Activated CD8-positive, alpha-beta memory T cell treated with anti-CD3 and anti-CD28 coated beads, Interleukin-2, amount 10 ng/mL, durations not matched to agents 7 days and 5 days (primary cell): ENCODE data around the gene GPBP1L1. TPM values are rescaled to one million over a fixed set of nuclear protein-coding genes. Genes with fewer than 3 reads are reported as not detected.

Experiments
- ATAC-seq: fragments of 150-1000 bp; cut with Tn5 transposase; one replicate; pipeline ENCODE4 v1.10.0; 2021; ENCODE audit warnings: moderate library complexity
- CTCF ChIA-PET: fragments of 350-600 bp; sonication (Branson Sonifier 250); formaldehyde crosslinking; loops from one replicate; lab custom pipeline; 2021; ENCODE audit warnings: antibody characterized with exemption; lab: Charles Lee
- DNase-seq: peaks from one replicate; pipeline ENCODE4 v3.0.0-alpha.2; 2020
- H3K27ac Mint-ChIP-seq: one replicate; pipeline ENCODE4 v1.8.0; 2021; ENCODE audit warnings: mild to moderate bottlenecking, mixed read lengths
- H3K27me3 Mint-ChIP-seq: one replicate; pipeline ENCODE4 v1.8.0; 2021; ENCODE audit warnings: mixed read lengths
- H3K36me3 Mint-ChIP-seq: one replicate; pipeline ENCODE4 v1.8.0; 2021; ENCODE audit warnings: mild to moderate bottlenecking, mixed read lengths
- H3K4me1 Mint-ChIP-seq: one replicate; pipeline ENCODE4 v1.8.0; 2021; ENCODE audit warnings: mixed read lengths
- H3K4me3 Mint-ChIP-seq: one replicate; pipeline ENCODE4 v1.8.0; 2021; ENCODE audit warnings: mild to moderate bottlenecking, moderate library complexity, mixed read lengths
- H3K9me3 Mint-ChIP-seq: one replicate; pipeline ENCODE4 v1.8.0; 2022; ENCODE audit warnings: low read depth, mixed read lengths
- total RNA-seq, 2 experiments: library from RNA; stranded (reverse); gene quantifications; one replicate each; pipeline ENCODE4 v1.2.3, GENCODE V29; 2021

Gene GPBP1L1
- total RNA-seq, 2 experiments from 2014 or later: 110 to 111 TPM

GRCh38 chr1:45673956-45674355 lies 12.4 kb downstream of the GPBP1L1 start:
- no peak for DNase-seq
- Mint-ChIP-seq H3K9me3 (no peaks in the 10 kb centered on the region), H3K36me3 (peaks cover 17% of the 10 kb centered on the region), H3K4me1 (peaks cover 13% of the 10 kb centered on the region), H3K27me3 (no peaks in the 10 kb centered on the region), H3K27ac (no peak overlapping the region), H3K4me3 (no peak overlapping the region)
- no peak for ATAC-seq
- CTCF ChIA-PET: interaction anchor here (1.5 kb wide), 1 partner anchor 12 kb away, joined by 3 read pairs; the partner anchor contains the start of gene GPBP1L1

DNA sequence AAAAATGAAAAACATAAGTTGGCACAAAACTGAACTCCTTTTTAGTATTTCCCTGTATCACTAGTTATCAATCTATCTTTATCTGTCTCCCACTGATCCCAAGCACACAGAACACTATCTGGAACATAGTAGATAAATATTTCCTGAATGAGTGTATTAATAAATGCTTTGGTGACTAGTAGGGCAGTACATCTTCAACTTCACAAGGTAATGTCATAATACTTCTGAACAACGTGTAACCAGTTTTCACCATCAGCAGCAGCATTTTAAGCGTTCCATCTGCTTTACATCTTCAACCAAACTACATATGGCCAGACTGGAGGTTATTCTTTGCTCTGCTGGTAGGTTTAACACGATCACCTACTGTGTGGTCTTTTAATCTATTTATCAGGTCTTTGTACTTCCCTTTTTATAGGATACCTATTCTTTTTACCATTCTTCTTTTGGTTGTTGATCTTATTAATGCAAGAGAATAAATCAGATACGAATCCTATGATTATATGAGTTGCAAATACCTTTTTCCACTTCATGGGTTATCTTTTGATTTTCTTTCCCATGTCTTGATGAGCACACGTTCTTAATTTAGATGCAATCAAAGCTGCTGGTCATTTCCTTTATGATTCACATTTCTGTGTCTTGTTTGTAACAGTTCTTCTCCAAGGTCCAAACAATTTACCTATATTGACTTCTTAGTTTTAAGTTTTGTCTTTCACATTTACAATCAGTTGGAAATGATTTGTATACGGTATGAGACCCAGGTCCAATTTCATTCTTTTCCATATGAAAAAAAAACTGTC lies 16.3 kb downstream of the GPBP1L1 start:
- no peaks in the 10 kb centered on the region for H3K9me3 Mint-ChIP-seq
- H3K36me3 Mint-ChIP-seq: peaks cover 29% of the 10 kb centered on the region
- peaks cover 12% of the 10 kb centered on the region for H3K4me1 Mint-ChIP-seq
- no peaks in the 10 kb centered on the region for H3K27me3 Mint-ChIP-seq
- H3K27ac Mint-ChIP-seq: no peak overlapping the region
- CTCF ChIA-PET: interaction anchor here (0.6 to 1.5 kb wide), 2 partner anchors 17 to 85 kb away, joined by 3 to 4 read pairs; partner anchors contain the start of gene GPBP1L1
- ATAC-seq (no peak), DNase-seq (no peak)
- no peak overlapping the region for H3K4me3 Mint-ChIP-seq

GRCh38 chr1:45669379-45669778 lies 17.0 kb downstream of the GPBP1L1 start:
- Mint-ChIP-seq H3K36me3 (peaks cover 27% of the 10 kb centered on the region), H3K27me3 (no peaks in the 10 kb centered on the region), H3K9me3 (no peaks in the 10 kb centered on the region), H3K27ac (no peak overlapping the region), H3K4me3 (no peak overlapping the region), H3K4me1 (peaks cover 11% of the 10 kb centered on the region)
- CTCF ChIA-PET: no interaction called here
- ATAC-seq: no peak
- no peak for DNase-seq

GRCh38 chr1:45668526-45668925 lies 17.8 kb downstream of the GPBP1L1 start:
- DNase-seq (no peak), ATAC-seq (no peak)
- Mint-ChIP-seq H3K27me3 (no peaks in the 10 kb centered on the region), H3K36me3 (peaks cover 26% of the 10 kb centered on the region), H3K4me1 (peaks cover 11% of the 10 kb centered on the region), H3K9me3 (no peaks in the 10 kb centered on the region), H3K4me3 (no peak overlapping the region), H3K27ac (no peak overlapping the region)
- CTCF ChIA-PET: no interaction called here

DNA sequence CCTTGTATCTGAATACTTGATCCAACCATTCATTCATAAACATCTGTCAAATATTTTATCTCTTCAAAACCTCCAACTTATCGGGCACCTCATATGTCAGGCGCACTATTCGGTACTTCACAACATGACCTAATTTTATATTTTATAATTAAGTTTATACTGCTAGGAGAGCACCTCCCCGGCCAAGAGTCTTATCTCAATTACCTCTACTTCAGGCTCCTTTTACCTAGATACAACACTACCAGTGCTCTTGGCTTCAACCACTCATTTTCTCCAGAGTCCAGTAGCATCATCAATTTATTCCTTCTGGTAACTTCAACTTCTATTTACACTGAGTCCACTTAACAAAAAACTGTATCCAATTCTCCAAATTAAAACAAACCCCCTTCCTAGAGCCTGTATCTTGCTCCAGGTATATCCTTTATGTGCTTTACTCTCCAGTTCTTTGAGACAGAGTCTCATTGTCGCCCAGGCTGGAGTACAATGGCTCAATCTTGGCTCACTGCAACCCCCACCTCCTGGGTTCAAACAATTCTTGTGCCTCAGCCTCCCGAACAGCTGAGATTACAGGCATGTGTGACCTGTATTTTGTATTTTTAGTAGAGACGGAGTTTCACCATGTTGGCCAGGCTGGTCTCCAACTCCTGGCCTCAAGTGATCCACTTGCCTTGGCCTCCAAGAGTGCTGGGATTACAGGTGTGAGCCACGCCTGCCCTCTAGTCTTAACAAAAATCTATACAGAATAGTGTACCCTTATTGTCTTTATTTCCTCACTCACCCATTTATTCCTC lies 18.8 kb downstream of the GPBP1L1 start:
- Mint-ChIP-seq H3K36me3 (peaks cover 20% of the 10 kb centered on the region), H3K4me3 (no peak overlapping the region), H3K9me3 (no peaks in the 10 kb centered on the region), H3K27ac (no peak overlapping the region), H3K4me1 (peaks cover 12% of the 10 kb centered on the region), H3K27me3 (no peaks in the 10 kb centered on the region)
- DNase-seq: no peak
- CTCF ChIA-PET: no interaction called here
- no peak for ATAC-seq

DNA sequence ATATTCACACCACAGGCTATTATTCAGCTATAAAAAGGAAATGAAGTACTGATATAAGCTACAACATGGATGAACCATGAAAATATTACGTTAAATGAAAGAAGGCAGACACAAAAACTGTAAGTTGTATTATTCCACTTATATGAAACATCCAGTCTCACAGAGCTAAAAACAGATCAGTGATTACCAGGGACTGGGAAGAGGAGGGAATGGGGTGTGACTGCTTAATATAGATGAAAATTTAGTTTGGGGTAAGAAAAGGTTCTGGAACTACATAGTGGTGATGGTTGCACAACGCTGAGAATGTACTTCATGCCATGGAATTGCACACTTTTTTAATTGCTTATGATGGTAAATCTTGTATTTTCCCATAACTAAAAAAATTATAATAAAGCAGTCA lies 19.5 kb downstream of the GPBP1L1 start:
- H3K27ac Mint-ChIP-seq: no peak overlapping the region
- no peaks in the 10 kb centered on the region for H3K9me3 Mint-ChIP-seq
- H3K4me3 Mint-ChIP-seq: no peak overlapping the region
- ATAC-seq (no peak), DNase-seq (no peak)
- CTCF ChIA-PET: no interaction called here
- H3K36me3 Mint-ChIP-seq: peaks cover 19% of the 10 kb centered on the region
- H3K4me1 Mint-ChIP-seq: peaks cover 12% of the 10 kb centered on the region
- H3K27me3 Mint-ChIP-seq: no peaks in the 10 kb centered on the region

- DNase-seq: no peak
These were observed 26.0 kb downstream of the GPBP1L1 start for GRCh38 chr1:45660336-45660735.

DNA sequence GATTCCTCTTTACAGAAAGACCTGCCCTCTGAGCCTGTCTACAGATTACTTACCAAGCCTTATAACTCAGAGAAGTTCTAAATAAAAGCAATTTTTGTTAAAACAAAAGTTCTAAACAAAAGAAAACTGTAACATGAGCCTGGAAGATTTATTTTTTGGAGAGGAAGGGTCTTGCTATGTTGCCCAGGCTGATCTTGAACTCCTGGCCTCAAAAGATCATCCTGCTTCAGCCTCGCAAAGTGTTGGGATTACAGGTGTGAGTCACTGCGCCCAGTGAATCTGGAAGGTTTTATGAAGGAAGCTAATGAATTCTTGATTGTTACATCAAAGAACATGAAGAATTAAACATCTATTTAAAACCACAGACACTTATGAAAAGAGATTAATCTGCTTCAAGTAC lies 27.1 kb downstream of the GPBP1L1 start:
- H3K27ac Mint-ChIP-seq: no peak overlapping the region

More at GRCh38 chr1:45660336-45660735, 26.0 kb downstream of the GPBP1L1 start:
- ATAC-seq: no peak
- peaks cover 45% of the 10 kb centered on the region for H3K36me3 Mint-ChIP-seq
- CTCF ChIA-PET: no interaction called here
- H3K27me3 Mint-ChIP-seq: no peaks in the 10 kb centered on the region
- H3K27ac Mint-ChIP-seq: no peak overlapping the region
- H3K9me3 Mint-ChIP-seq: no peaks in the 10 kb centered on the region
- H3K4me1 Mint-ChIP-seq: peaks cover 18% of the 10 kb centered on the region
- H3K4me3 Mint-ChIP-seq: no peak overlapping the region

GRCh38 chr1:45658171-45658570 lies 28.2 kb downstream of the GPBP1L1 start:
- H3K4me3 Mint-ChIP-seq: no peak overlapping the region

More for the DNA sequence above, 27.1 kb downstream of the GPBP1L1 start:
- no peak overlapping the region for H3K4me3 Mint-ChIP-seq
- DNase-seq (no peak), ATAC-seq (no peak)
- CTCF ChIA-PET: no interaction called here
- no peaks in the 10 kb centered on the region for H3K9me3 Mint-ChIP-seq
- peaks cover 22% of the 10 kb centered on the region for H3K4me1 Mint-ChIP-seq
- H3K27me3 Mint-ChIP-seq: no peaks in the 10 kb centered on the region
- H3K36me3 Mint-ChIP-seq: peaks cover 52% of the 10 kb centered on the region

GRCh38 chr1:45656573-45657226 lies 29.6 kb downstream of the GPBP1L1 start:
- H3K27me3 Mint-ChIP-seq: no peaks in the 10 kb centered on the region
- no peak overlapping the region for H3K4me3 Mint-ChIP-seq
- no peaks in the 10 kb centered on the region for H3K9me3 Mint-ChIP-seq
- CTCF ChIA-PET: interaction anchor here (0.6 to 1.0 kb wide), 3 partner anchors 11 to 337 kb away, joined by 3 to 4 read pairs (median 3); no protein-coding TSS in a partner anchor
- ATAC-seq (no peak), DNase-seq (no peak)
- peaks cover 18% of the 10 kb centered on the region for H3K4me1 Mint-ChIP-seq
- H3K27ac Mint-ChIP-seq: no peak overlapping the region
- peaks cover 63% of the 10 kb centered on the region for H3K36me3 Mint-ChIP-seq

More at GRCh38 chr1:45658171-45658570, 28.2 kb downstream of the GPBP1L1 start:
- Mint-ChIP-seq H3K4me1 (peaks cover 19% of the 10 kb centered on the region), H3K9me3 (no peaks in the 10 kb centered on the region), H3K27me3 (no peaks in the 10 kb centered on the region), H3K36me3 (peaks cover 55% of the 10 kb centered on the region), H3K27ac (no peak overlapping the region)
- DNase-seq (no peak), ATAC-seq (no peak)
- CTCF ChIA-PET: no interaction called here

GRCh38 chr1:45654540-45655280 lies 31.6 kb downstream of the GPBP1L1 start:
- no peak overlapping the region for H3K27ac Mint-ChIP-seq
- H3K4me3 Mint-ChIP-seq: no peak overlapping the region
- CTCF ChIA-PET: no interaction called here

GRCh38 chr1:45647248-45648021 lies 38.9 kb downstream of the GPBP1L1 start:
- no peak for DNase-seq
- no peaks in the 10 kb centered on the region for H3K27me3 Mint-ChIP-seq
- no peak for ATAC-seq
- H3K9me3 Mint-ChIP-seq: no peaks in the 10 kb centered on the region
- H3K27ac Mint-ChIP-seq: no peak overlapping the region
- peaks cover 27% of the 10 kb centered on the region for H3K36me3 Mint-ChIP-seq
- peaks cover 2% of the 10 kb centered on the region for H3K4me1 Mint-ChIP-seq
- CTCF ChIA-PET: no interaction called here
- H3K4me3 Mint-ChIP-seq: no peak overlapping the region

More at GRCh38 chr1:45654540-45655280, 31.6 kb downstream of the GPBP1L1 start:
- Mint-ChIP-seq H3K27me3 (no peaks in the 10 kb centered on the region), H3K9me3 (no peaks in the 10 kb centered on the region), H3K36me3 (peaks cover 61% of the 10 kb centered on the region), H3K4me1 (peaks cover 18% of the 10 kb centered on the region)
- DNase-seq: no peak
- ATAC-seq: peak; percentile 39
